AG10803 (cell line): ENCODE measurements around the gene PMVK.
"Not testable (repeated sequence)": the region's sequence is repeated elsewhere in the genome, so short reads cannot be mapped to it uniquely, and the experiment has no call there.

Source experiments
- DNase-seq: peaks from one replicate; pipeline ENCODE4 v3.0.0; 2010; ENCODE audit warnings: low read depth
- H3K4me3 ChIP-seq: 2 replicates; pipeline ENCODE4 v1.5.1; 2011; ENCODE audit warnings: mild to moderate bottlenecking, low read length, control low read depth
- TF ChIP-seq, protein P1 (sequence below): conservative IDR thresholded peaks from 2 replicates; pipeline ENCODE4 v1.5.1; 2011; ENCODE audit warnings: mild to moderate bottlenecking, low read length, control low read depth, inconsistent platforms

The PMVK gene

GRCh38 chr1:154936555-154937084, at the start of gene PMVK:
Gene PMVK (minus strand): TSS chr1:154936719. CDS start chr1:154936685, 34 bp downstream.
- TF ChIP-seq, protein P1, sequence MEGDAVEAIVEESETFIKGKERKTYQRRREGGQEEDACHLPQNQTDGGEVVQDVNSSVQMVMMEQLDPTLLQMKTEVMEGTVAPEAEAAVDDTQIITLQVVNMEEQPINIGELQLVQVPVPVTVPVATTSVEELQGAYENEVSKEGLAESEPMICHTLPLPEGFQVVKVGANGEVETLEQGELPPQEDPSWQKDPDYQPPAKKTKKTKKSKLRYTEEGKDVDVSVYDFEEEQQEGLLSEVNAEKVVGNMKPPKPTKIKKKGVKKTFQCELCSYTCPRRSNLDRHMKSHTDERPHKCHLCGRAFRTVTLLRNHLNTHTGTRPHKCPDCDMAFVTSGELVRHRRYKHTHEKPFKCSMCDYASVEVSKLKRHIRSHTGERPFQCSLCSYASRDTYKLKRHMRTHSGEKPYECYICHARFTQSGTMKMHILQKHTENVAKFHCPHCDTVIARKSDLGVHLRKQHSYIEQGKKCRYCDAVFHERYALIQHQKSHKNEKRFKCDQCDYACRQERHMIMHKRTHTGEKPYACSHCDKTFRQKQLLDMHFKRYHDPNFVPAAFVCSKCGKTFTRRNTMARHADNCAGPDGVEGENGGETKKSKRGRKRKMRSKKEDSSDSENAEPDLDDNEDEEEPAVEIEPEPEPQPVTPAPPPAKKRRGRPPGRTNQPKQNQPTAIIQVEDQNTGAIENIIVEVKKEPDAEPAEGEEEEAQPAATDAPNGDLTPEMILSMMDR: peak; percentile 33
- peak within 1 kb of the TSS; percentile 99 for H3K4me3 ChIP-seq
- peak; percentile 96 for DNase-seq

GRCh38 chr1:154983776-154984466, 47.4 kb upstream of the PMVK start:
- H3K4me3 ChIP-seq: peak overlapping the region; percentile 96
- TF ChIP-seq, protein P1: no peak
- DNase-seq: no peak

GRCh38 chr1:154982897-154983648, 46.6 kb upstream of the PMVK start, which contains the start of gene FLAD1:
Gene FLAD1 (plus strand): TSS chr1:154983344. CDS start chr1:154983695, 351 bp downstream.
- peak; percentile 100 for DNase-seq
- peak within 1 kb of the TSS; percentile 96 for H3K4me3 ChIP-seq
- TF ChIP-seq, protein P1: no peak

DNA sequence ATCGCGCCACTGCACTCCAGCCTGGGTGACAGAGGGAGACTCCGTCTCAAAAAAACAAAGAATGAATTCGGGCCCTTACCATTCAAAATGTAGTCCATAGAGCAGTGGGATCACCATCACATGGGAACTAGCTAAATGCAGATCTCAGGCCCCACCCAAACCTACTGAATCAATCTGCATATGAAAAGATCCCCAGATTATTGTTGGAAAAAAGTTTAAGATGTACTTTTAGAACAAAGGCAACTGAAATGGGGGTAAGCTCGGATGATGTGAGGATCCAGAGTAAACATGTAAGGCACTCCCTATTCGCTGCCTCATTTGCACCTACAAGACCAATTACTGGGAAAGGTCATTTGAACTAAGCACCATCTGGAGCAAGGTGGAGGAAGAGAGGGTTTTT, 45.8 kb upstream of the PMVK start:
- TF ChIP-seq, protein P1: no peak
- DNase-seq: no peak
- H3K4me3 ChIP-seq: peak overlapping the region; percentile 62

GRCh38 chr1:154978360-154978759, 41.8 kb upstream of the PMVK start:
- H3K4me3 ChIP-seq: no peak overlapping the region
- TF ChIP-seq, protein P1: no peak
- DNase-seq: no peak

GRCh38 chr1:154977762-154978161, 41.2 kb upstream of the PMVK start:
- H3K4me3 ChIP-seq, DNase-seq: not testable (repeated sequence)

- TF ChIP-seq, protein P1: no peak
- peak overlapping the region; percentile 77 for H3K4me3 ChIP-seq
- DNase-seq: peak; percentile 55
Observed at GRCh38 chr1:154975409-154976059, 39.0 kb upstream of the PMVK start.
